GM12872 (cell line): ENCODE measurements around the gene ARHGAP26.

Experiments
- TF ChIP-seq, protein P1 (sequence below): IDR thresholded peaks from 3 replicates; pipeline ENCODE4 v1.5.1; 2011; ENCODE audit warnings: low read depth, mild to moderate bottlenecking, low read length, moderate library complexity; ENCODE audit not compliant: insufficient read depth

The ARHGAP26 gene

DNA sequence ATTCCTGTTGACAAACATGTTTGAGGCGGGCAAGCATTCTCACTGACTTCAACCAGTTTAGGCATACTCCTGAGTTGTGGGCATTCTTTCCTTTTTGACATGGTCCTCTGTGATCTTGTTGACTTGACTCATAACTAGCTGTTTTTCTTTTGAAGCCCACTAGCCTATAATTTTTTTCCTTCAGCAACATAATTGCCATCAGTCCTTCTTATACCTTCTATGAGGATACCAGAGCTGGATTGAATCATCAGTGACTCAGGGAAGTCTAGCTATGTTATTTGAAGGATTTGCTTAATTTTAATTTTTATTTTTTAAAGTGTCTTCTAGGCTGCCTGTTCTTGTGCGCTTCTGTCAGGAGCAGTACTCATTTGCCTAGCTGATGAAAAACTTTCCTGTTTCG lies 373.8 kb downstream of the ARHGAP26 start:
- TF ChIP-seq, protein P1, sequence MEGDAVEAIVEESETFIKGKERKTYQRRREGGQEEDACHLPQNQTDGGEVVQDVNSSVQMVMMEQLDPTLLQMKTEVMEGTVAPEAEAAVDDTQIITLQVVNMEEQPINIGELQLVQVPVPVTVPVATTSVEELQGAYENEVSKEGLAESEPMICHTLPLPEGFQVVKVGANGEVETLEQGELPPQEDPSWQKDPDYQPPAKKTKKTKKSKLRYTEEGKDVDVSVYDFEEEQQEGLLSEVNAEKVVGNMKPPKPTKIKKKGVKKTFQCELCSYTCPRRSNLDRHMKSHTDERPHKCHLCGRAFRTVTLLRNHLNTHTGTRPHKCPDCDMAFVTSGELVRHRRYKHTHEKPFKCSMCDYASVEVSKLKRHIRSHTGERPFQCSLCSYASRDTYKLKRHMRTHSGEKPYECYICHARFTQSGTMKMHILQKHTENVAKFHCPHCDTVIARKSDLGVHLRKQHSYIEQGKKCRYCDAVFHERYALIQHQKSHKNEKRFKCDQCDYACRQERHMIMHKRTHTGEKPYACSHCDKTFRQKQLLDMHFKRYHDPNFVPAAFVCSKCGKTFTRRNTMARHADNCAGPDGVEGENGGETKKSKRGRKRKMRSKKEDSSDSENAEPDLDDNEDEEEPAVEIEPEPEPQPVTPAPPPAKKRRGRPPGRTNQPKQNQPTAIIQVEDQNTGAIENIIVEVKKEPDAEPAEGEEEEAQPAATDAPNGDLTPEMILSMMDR, result no peak

DNA sequence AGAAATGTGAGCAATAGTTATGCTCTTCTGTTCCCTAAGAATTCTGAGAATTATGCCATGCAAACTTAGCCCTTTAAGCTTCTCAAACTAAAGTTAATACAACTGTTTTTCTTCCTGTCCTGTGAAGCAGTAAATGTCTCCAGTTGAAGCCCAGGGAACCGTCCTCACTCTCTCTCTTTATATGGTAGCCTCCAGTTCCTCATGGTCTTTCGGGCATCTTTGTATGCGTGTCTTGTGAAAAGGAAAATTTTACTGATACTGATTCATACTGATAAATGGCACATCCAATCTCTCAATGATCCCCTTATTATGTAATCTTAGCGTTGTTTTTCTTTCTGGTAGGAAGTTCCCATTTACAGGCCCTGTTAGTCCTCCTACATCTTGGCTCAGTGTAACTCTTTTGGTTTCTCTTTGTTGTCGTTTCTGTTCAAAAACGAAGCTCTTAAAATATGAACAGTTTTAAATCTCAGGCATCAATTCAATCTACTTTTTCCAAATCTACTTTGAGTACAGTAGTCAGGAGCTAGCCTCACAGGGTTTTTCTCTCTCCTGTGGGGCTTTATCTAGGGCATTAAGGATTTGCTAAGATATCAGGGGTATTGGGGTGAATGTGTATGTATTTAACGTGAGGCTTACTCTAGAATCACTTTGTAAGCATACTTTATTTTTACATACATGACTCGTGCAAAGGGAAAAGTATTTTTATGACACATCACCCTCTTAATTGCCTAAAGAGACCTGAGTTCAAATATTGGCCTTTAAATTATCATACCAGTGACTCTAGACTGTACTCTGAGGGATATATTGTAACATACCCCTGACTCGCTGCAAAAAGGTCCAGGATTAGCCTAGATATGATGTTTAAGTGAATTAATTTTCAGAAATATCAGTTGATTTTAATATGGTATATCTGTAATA lies 375.3 kb downstream of the ARHGAP26 start:
- TF ChIP-seq, protein P1, result no peak

DNA sequence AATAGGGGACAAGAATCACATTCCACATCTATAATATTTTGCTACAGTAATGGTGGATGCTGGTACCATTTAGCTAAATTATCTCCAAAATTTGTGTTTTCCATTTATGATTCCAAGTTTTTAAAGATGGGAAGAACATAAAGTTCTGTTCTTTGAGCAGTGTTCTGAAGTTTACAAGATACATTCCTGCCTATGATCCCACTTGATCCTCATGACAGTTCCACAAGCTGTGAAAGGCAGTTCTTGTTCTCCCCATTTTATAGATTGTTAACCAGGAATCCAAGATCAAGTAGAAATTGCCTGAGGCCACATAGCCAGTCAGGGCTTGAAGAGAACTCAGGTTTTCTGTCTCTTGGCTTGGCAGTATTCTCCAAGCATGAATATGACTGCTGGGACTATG lies 376.0 kb downstream of the ARHGAP26 start:
- TF ChIP-seq, protein P1, result no peak

DNA sequence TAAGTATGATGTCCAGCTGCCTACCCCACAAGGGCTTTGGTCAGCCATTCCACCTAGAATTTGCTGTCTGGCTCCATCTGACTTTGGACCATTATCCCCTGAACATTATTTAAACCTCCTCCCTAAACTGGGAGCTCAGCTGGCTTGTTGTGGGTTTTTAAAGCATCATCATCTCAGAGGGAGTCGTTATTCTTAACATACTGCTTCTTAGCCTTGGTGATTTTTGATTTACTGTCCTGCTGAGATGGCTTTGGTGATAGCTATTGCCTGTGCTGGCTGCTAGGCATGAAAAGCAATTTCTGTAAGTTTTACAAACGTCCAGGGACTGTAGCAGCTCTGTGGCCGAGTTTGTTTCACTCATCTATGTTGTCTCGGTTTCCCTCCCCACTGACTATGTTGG lies 377.2 kb downstream of the ARHGAP26 start:
- TF ChIP-seq, protein P1, result no peak

DNA sequence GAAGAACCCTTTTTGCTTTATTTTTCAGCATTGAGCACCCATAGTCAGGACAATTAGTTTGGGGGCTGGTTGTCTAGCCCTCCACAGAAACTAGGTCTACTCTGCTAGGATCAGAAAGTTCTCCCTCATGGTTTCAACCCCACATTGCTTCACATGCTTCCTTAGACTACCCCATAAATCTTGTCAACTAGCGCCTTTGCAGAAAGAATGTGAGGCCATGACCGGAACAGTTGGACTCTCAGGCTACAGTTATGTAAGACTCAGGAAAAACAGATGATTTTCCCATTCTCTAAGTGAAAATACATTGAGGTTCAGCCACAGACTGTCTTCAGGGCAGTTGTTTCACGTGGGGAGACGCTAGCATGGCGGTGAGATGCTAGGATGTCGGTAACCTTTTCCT lies 377.7 kb downstream of the ARHGAP26 start:
- TF ChIP-seq, protein P1, result no peak

DNA sequence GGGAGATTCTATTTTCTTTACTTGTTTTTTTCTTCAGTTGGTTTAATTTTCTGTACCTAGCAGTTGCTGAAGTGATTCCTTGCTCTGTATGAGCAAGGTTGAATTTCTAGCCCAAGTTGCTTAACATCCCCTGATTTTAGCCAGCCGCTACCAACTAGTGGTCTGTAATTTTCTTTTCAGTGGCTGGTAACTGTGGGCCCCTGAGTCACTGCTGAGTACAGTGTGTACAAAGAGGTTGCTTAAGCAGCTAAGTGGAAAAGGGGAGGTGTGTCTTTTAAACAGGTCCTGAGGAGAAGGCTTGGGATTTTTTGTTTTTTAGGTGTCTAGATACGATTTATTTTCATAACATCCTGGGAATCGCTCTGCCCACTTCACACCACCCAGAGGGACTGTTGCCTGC lies 378.6 kb downstream of the ARHGAP26 start:
- TF ChIP-seq, protein P1, result no peak

DNA sequence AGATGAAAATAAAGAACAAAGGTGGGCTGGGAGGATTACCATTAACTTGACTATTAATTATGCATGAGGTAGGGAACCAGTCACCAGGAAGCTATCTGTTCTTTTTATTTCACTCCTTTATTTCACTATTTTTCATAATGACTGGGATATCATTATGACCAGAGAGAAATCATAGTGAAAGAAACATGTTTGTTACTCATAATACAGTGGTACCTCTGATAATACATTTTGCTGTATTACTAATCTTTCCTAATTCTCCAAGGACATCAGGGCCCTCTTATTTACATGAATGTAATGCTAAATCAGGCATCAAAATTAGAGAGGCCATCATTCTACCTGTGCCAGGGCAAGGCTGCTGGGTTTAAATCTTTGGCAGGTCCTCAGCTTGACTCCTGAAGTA lies 379.6 kb downstream of the ARHGAP26 start:
- TF ChIP-seq, protein P1, result no peak
